ENCODE measurements around the gene GP5.

- TF ChIP-seq CTCF (IDR thresholded peaks at IDR 0.05 in 2 of 3, conservative IDR thresholded peaks at IDR 0.05 in 1 of 3; ENCODE audit: borderline replicate concordance in 1 of 3, insufficient read depth in 1 of 3, low read depth in 2 of 3, low read length in 2 of 3) (no peak), EZH2phosphoT487 (IDR thresholded peaks at IDR 0.05; ENCODE audit: borderline replicate concordance) (no peak), POLR2A (IDR thresholded peaks at IDR 0.05; ENCODE audit: borderline replicate concordance, extremely low read depth, insufficient read depth, insufficient read length) (no peak), REST (IDR thresholded peaks at IDR 0.05; ENCODE audit: low read depth) (no peak)
Measured at GRCh38 chr3:194384569-194385001, 14.5 kb downstream of the GP5 start.
